ENCODE measurements around the gene PRRT1. TPM values are rescaled to one million over a fixed set of nuclear protein-coding genes. Genes with fewer than 3 reads are reported as not detected.

Gene PRRT1
- total RNA-seq, 1 donor from 2014 or later, result 3.1 TPM

DNA sequence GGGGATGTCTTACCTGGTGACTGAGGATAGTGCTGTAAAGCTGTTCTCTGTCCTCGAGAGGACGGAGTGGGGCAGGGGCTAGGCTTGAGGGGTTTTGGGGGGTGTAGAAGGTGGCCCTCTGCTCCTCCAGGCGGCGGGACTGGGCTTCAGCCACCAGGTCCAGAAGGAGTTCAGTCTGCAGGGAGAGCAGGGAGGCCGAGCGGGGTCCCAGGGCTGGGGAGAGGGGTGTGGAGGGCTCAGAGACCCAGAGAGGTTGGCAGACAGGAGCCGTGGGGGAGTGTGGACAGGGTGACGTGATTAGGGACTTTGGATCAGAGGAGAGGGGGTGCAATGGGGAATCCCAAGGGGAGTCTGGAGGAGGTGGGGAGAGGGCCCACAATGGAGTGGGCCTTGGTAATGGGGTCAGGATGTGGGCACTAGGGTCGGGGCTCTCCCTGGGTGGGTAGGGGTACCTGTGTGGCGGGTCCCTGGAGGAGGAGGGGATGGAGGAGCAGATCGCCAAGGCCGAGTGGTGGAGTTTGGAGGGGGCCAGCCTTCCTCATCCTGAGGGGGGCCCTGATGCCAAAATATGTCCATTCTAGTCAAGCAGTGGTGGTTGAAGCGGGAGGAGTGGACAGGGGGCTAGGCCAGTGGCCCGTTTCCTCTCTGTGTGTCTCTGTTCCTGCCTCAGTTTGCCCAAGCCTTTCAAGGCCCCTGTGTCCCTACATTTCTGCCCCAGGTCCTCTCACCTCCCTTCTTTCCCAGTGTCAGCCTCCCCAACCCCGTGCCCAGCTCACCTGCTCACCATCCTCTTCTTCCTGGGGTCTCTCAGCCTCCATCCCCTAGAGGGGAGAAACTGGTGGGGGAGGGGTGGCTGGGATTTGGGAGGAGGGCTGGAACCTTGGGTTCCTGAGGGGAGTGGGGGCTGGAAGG lies 40.2 kb upstream of the PRRT1 start:
- TF ChIP-seq, protein P1, sequence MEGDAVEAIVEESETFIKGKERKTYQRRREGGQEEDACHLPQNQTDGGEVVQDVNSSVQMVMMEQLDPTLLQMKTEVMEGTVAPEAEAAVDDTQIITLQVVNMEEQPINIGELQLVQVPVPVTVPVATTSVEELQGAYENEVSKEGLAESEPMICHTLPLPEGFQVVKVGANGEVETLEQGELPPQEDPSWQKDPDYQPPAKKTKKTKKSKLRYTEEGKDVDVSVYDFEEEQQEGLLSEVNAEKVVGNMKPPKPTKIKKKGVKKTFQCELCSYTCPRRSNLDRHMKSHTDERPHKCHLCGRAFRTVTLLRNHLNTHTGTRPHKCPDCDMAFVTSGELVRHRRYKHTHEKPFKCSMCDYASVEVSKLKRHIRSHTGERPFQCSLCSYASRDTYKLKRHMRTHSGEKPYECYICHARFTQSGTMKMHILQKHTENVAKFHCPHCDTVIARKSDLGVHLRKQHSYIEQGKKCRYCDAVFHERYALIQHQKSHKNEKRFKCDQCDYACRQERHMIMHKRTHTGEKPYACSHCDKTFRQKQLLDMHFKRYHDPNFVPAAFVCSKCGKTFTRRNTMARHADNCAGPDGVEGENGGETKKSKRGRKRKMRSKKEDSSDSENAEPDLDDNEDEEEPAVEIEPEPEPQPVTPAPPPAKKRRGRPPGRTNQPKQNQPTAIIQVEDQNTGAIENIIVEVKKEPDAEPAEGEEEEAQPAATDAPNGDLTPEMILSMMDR (conservative IDR thresholded peaks at IDR 0.05), result no peak
- Mint-ChIP-seq H3K9me3 (no peaks in the 10 kb centered on the region), H3K36me3 (ENCODE audit: low read depth) (peaks cover 5% of the 10 kb centered on the region), H3K27me3 (ENCODE audit: low read depth) (no peaks in the 10 kb centered on the region), H3K4me1 (peaks cover 69% of the 10 kb centered on the region), H3K4me3 (peak overlapping the region; percentile 78), H3K27ac (ENCODE audit: unreplicated experiment) (peak overlapping the region; percentile 84)
- DNase-seq (ENCODE audit: low read depth, low spot score), result no peak

DNA sequence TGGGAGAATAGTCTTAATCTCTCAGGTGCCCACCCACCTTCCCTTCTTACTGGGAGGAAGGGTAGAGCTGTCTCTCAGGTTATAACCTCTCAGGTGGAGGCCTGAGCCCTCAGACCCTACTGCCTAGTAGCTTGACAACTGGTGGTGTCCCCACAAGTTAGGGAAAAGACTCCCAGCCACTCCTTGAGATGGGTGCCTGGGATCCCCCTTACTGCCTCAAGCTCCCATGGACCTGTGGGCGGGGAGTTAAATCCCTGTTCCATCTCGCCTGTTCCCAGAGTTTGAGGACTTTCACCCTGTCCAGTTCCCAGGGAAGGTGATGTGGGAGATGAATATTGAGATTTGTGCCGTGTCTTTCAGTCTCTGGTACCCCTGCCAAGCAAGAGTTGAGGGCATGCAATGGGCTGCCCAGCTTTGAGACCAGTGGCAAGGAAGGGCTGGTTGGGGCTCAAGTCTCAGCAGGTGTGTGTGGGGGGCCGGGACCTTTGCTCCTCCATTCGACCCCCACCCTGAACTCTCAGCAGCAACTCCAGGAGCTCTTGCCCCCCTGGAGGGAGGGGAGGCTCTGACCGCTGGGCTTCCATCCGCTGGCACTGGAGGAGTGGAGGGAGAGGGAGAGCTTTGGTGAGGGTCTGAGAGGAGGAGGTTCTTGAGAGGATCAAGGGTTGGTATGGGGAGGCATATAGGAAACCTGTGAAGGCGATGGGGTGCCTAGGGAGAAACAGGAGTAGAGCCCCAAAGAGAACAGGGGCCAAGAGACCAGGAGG lies 39.4 kb upstream of the PRRT1 start:
- no peak for DNase-seq (ENCODE audit: low read depth, low spot score)
- H3K9me3 Mint-ChIP-seq, result no peaks in the 10 kb centered on the region
- H3K4me3 Mint-ChIP-seq, result peak overlapping the region; percentile 78
- H3K27me3 Mint-ChIP-seq (ENCODE audit: low read depth), result no peaks in the 10 kb centered on the region
- TF ChIP-seq, protein P1 (conservative IDR thresholded peaks at IDR 0.05), result no peak
- H3K36me3 Mint-ChIP-seq (ENCODE audit: low read depth), result peaks cover 8% of the 10 kb centered on the region
- H3K27ac Mint-ChIP-seq (ENCODE audit: unreplicated experiment), result peak overlapping the region; percentile 84
- peaks cover 73% of the 10 kb centered on the region for H3K4me1 Mint-ChIP-seq

DNA sequence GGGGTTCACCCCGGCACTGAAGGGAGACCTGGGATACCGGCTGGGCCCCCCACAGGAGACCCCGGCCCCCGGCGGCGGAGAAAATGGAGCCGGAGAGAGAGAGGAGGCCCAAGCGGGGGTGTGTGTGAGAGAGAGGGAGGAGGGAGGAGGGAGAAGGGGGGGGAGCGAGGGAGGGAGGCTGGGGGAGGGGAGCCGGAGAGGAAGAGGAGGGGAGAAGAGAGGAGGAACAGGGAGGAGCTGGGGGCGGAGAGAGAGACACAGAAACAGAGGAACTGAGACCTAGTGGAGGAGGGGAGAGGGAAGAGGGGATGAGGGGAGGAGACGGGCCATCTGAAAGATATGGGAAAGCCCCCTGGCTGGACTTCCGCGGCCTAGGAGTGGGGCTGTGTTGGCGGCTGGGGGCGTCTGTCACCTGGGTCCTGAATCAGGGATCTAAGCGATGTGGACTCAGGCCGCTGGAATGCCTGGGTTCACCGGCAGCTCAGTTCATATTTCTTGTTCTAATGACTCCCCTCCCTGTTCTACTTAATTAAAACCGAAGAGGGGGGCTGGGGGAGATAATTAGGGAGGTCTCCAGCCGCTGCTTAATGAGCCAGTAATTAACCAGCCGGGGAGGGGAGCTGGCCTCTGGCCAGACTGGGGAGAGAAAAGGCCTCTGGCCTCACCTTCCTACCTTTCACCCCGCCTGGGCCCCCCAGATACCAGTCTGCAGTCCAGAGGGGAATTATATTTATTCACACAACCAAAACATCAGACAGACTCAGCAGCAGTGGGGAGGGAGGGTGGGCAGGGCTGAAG lies 38.5 kb upstream of the PRRT1 start, which contains the start of gene PBX2:
PBX2 (minus strand) TSS at position 149 of the 798 bp plus-strand sequence. CDS start 287 bp downstream, outside the sequence.
- Mint-ChIP-seq H3K36me3 (ENCODE audit: low read depth) (peaks cover 11% of the 10 kb centered on the region), H3K27me3 (ENCODE audit: low read depth) (no peaks in the 10 kb centered on the region), H3K27ac (ENCODE audit: unreplicated experiment) (peak within 1 kb of the TSS; percentile 97), H3K4me3 (peak within 1 kb of the TSS; percentile 92), H3K4me1 (peaks cover 77% of the 10 kb centered on the region), H3K9me3 (no peaks in the 10 kb centered on the region)
- DNase-seq (ENCODE audit: low read depth, low spot score), result peak; percentile 67
- TF ChIP-seq, protein P1 (conservative IDR thresholded peaks at IDR 0.05), result no peak

DNA sequence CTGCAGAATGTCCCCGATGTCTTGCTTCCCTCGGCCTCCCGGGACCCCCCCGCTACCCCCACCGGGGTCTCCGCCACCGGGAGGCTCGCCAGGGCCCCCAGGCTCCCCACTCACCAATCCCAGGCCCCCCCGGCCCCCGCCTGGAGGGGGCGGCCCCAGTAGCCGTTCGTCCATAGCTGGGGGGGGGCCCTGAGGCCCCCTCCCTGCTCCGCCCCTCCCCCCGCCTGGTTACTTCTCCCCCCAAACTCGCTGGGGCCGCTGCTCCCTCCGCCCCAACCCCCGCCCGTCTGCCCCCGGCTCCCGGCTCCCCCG lies 38.0 kb upstream of the PRRT1 start:
- Mint-ChIP-seq H3K4me1 (peaks cover 71% of the 10 kb centered on the region), H3K27me3 (ENCODE audit: low read depth) (no peaks in the 10 kb centered on the region), H3K36me3 (ENCODE audit: low read depth) (peaks cover 11% of the 10 kb centered on the region), H3K9me3 (no peaks in the 10 kb centered on the region), H3K27ac (ENCODE audit: unreplicated experiment) (peak overlapping the region; percentile 97), H3K4me3 (peak overlapping the region; percentile 92)
- TF ChIP-seq, protein P1 (conservative IDR thresholded peaks at IDR 0.05), result no peak
- no peak for DNase-seq (ENCODE audit: low read depth, low spot score)

Data from neural crest cell (in vitro differentiated cells).